Astrocyte (in vitro differentiated cells and primary cell): ENCODE data around the gene CNTN1. TPM values are rescaled to one million over a fixed set of nuclear protein-coding genes. Genes with fewer than 3 reads are reported as not detected.

Experiments
- DNase-seq: peaks from one replicate; pipeline ENCODE4 v3.0.0-alpha.2; 2010; ENCODE audit warnings: low read depth
- FAIRE-seq: peaks from 2 replicates; lab custom pipeline; 2011; peaks lifted over from hg19 to GRCh38; lab: Jason Lieb, UNC
- H2AFZ ChIP-seq: 2 replicates; pipeline ENCODE4 v1.6.0; 2012; ENCODE audit warnings: low read depth, low read length, inconsistent platforms
- H3K27ac ChIP-seq: 2 replicates; pipeline ENCODE4 v1.5.1; 2011; ENCODE audit warnings: low read depth, low read length, inconsistent platforms
- H3K27me3 ChIP-seq: 2 replicates; pipeline ENCODE4 v1.6.0; 2011; ENCODE audit warnings: low read length, inconsistent platforms; ENCODE audit not compliant: insufficient read depth
- H3K36me3 ChIP-seq: 2 replicates; pipeline ENCODE4 v1.5.1; 2011; ENCODE audit warnings: low read length, inconsistent platforms; ENCODE audit not compliant: insufficient read depth
- H3K4me1 ChIP-seq: 2 replicates; pipeline ENCODE4 v1.5.1; 2011; ENCODE audit warnings: low read length, inconsistent platforms; ENCODE audit not compliant: insufficient read depth
- H3K4me2 ChIP-seq: 2 replicates; pipeline ENCODE4 v1.6.0; 2012; ENCODE audit warnings: low read length, inconsistent platforms
- H3K4me3 ChIP-seq: 2 replicates; pipeline ENCODE4 v1.5.1; 2011; ENCODE audit warnings: low read depth, mild to moderate bottlenecking, low read length, inconsistent platforms; ENCODE audit not compliant: insufficient read depth
- H3K79me2 ChIP-seq: 2 replicates; pipeline ENCODE4 v1.6.0; 2012; ENCODE audit warnings: mild to moderate bottlenecking, low read length, inconsistent platforms; ENCODE audit not compliant: insufficient read depth
- H3K9ac ChIP-seq: 2 replicates; pipeline ENCODE4 v1.6.0; 2012; ENCODE audit warnings: mild to moderate bottlenecking, low read length, inconsistent platforms
- H3K9me3 ChIP-seq: 2 replicates; pipeline ENCODE4 v1.5.1; 2012; ENCODE audit warnings: low read depth, mild to moderate bottlenecking, low read length, inconsistent platforms; ENCODE audit not compliant: insufficient read depth
- H4K20me1 ChIP-seq: 2 replicates; pipeline ENCODE4 v1.6.0; 2012; ENCODE audit warnings: low read length, inconsistent platforms; ENCODE audit not compliant: insufficient read depth
- H3K27ac Mint-ChIP-seq: one replicate; pipeline ENCODE4 v1.8.0; 2021; ENCODE audit warnings: mild to moderate bottlenecking, mixed read lengths; ENCODE audit not compliant: unreplicated experiment
- H3K27me3 Mint-ChIP-seq: one replicate; pipeline ENCODE4 v1.8.0; 2021; ENCODE audit warnings: low read depth, mixed read lengths; ENCODE audit not compliant: unreplicated experiment
- H3K36me3 Mint-ChIP-seq: one replicate; pipeline ENCODE4 v1.8.0; 2021; ENCODE audit warnings: low read depth, mixed read lengths; ENCODE audit not compliant: unreplicated experiment
- H3K4me1 Mint-ChIP-seq: one replicate; pipeline ENCODE4 v1.8.0; 2021; ENCODE audit warnings: low read depth, mixed read lengths; ENCODE audit not compliant: unreplicated experiment
- H3K4me3 Mint-ChIP-seq: one replicate; pipeline ENCODE4 v1.8.0; 2021; ENCODE audit warnings: mild to moderate bottlenecking, moderate library complexity, mixed read lengths; ENCODE audit not compliant: unreplicated experiment
- H3K9me3 Mint-ChIP-seq: one replicate; pipeline ENCODE4 v1.8.0; 2021; ENCODE audit warnings: mild to moderate bottlenecking, mixed read lengths; ENCODE audit not compliant: unreplicated experiment
- EZH2 ChIP-seq: IDR thresholded peaks from 2 replicates; pipeline ENCODE4 v1.6.1; 2012; ENCODE audit warnings: mild to moderate bottlenecking, low read length, inconsistent platforms; ENCODE audit not compliant: insufficient read depth
- total RNA-seq: library from RNA; stranded (reverse); gene quantifications from 2 replicates; pipeline ENCODE4 v1.2.1, GENCODE V29; 2021
- TF ChIP-seq, protein P1 (sequence below): IDR thresholded peaks from 2 replicates; pipeline ENCODE4 v1.5.1; 2011; ENCODE audit warnings: low read depth, mild to moderate bottlenecking, inconsistent platforms, low read length, moderate library complexity; ENCODE audit not compliant: insufficient read depth

CNTN1 gene
- total RNA-seq, 1 donor from 2014 or later, result 2.1 TPM

DNA sequence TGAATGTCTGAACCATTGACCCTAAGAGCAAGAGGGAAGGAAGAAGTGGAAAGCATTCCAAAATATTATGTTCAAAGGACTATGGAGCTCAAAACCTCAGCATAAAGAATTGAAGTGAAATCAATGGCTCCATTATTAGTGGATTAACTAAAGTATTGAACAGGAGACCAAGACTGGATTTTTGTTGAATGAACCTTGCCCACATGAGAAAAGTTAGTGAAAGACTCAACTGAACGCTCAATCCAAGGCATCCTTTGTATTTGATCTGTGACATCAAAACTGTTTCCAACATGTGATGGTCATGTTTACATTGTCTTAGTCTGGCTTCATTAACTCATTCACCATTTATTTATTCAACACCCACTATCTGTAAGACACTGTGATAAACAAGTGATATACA is 161.0 kb downstream of the CNTN1 start:
- no peak overlapping the region for H3K4me3 Mint-ChIP-seq
- Histone ChIP-seq H3K36me3 (no peaks in the 10 kb centered on the region), H3K27ac (no peak overlapping the region), H3K4me1 (no peaks in the 10 kb centered on the region), H3K4me2 (no peak overlapping the region), H3K27me3 (no peaks in the 10 kb centered on the region), H3K9me3 (no peaks in the 10 kb centered on the region), H3K79me2 (no peaks in the 10 kb centered on the region), H4K20me1 (no peaks in the 10 kb centered on the region), H2AFZ (no peak overlapping the region), H3K9ac (no peak overlapping the region), H3K4me3 (no peak overlapping the region)
- DNase-seq, result no peak
- no peaks in the 10 kb centered on the region for H3K27me3 Mint-ChIP-seq
- H3K9me3 Mint-ChIP-seq, result no peaks in the 10 kb centered on the region
- no peaks in the 10 kb centered on the region for H3K4me1 Mint-ChIP-seq
- no peaks in the 10 kb centered on the region for H3K36me3 Mint-ChIP-seq
- TF ChIP-seq EZH2, result no peak
- peak; percentile 49 for FAIRE-seq
- H3K27ac Mint-ChIP-seq, result no peak overlapping the region

DNA sequence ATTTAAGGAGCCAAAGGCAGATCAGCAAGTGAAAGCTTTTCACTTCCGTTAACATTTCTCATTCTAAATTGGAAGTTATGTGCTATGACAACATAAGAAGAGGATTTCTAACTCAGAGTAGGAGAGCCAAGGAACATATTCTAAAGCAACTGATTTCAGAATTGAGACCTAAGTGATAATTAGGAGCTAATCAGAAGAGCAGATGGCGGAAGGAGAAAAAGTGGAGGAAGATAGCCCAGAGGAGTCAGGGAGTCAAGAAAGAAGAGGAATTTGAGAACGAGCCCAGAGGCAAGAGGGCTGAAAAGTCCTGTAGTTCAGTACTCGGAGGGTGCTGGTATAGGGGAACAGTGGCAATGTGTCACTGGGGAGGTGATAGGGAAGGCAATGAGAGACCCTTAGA is 162.4 kb downstream of the CNTN1 start:
- H3K4me2 ChIP-seq, result no peak overlapping the region
- H3K27ac ChIP-seq, result no peak overlapping the region
- no peak for DNase-seq
- H3K9me3 ChIP-seq, result no peaks in the 10 kb centered on the region
- no peak overlapping the region for H3K4me3 ChIP-seq
- Mint-ChIP-seq H3K9me3 (no peaks in the 10 kb centered on the region), H3K4me3 (no peak overlapping the region), H3K27me3 (no peaks in the 10 kb centered on the region), H3K36me3 (no peaks in the 10 kb centered on the region), H3K4me1 (no peaks in the 10 kb centered on the region), H3K27ac (no peak overlapping the region)
- H2AFZ ChIP-seq, result no peak overlapping the region
- H4K20me1 ChIP-seq, result no peaks in the 10 kb centered on the region
- no peak for FAIRE-seq
- no peaks in the 10 kb centered on the region for H3K27me3 ChIP-seq
- no peak for TF ChIP-seq EZH2
- TF ChIP-seq, protein P1, sequence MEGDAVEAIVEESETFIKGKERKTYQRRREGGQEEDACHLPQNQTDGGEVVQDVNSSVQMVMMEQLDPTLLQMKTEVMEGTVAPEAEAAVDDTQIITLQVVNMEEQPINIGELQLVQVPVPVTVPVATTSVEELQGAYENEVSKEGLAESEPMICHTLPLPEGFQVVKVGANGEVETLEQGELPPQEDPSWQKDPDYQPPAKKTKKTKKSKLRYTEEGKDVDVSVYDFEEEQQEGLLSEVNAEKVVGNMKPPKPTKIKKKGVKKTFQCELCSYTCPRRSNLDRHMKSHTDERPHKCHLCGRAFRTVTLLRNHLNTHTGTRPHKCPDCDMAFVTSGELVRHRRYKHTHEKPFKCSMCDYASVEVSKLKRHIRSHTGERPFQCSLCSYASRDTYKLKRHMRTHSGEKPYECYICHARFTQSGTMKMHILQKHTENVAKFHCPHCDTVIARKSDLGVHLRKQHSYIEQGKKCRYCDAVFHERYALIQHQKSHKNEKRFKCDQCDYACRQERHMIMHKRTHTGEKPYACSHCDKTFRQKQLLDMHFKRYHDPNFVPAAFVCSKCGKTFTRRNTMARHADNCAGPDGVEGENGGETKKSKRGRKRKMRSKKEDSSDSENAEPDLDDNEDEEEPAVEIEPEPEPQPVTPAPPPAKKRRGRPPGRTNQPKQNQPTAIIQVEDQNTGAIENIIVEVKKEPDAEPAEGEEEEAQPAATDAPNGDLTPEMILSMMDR, result no peak
- H3K36me3 ChIP-seq, result no peaks in the 10 kb centered on the region
- no peaks in the 10 kb centered on the region for H3K4me1 ChIP-seq
- no peaks in the 10 kb centered on the region for H3K79me2 ChIP-seq
- H3K9ac ChIP-seq, result no peak overlapping the region

DNA sequence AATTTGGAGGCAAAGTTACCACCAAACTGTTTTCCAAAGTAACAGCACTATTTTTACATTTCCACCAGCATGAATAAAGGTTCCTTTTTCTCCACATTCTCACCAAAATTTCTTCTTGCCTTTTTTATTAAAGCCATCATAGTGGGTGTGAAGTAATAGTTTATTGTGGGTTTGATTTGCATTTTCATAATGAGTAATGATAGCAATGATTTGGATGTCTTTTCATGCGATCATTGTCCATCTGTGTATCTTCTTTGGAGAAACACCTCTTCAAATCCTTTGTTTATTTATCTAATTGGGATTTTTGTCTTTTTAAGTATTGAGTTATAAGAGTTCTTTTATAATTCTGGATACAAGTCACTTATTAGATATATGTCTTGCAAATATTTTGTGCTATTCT is 172.7 kb downstream of the CNTN1 start:
- H3K9me3 ChIP-seq, result no peaks in the 10 kb centered on the region
- TF ChIP-seq, protein P1, result no peak
- TF ChIP-seq EZH2, result no peak
- H3K9me3 Mint-ChIP-seq, result no peaks in the 10 kb centered on the region

More for the DNA sequence above, 172.7 kb downstream of the CNTN1 start:
- no peaks in the 10 kb centered on the region for H3K27me3 Mint-ChIP-seq
- Histone ChIP-seq H3K9ac (no peak overlapping the region), H3K4me2 (no peak overlapping the region), H3K79me2 (no peaks in the 10 kb centered on the region), H3K27me3 (no peaks in the 10 kb centered on the region), H3K4me1 (no peaks in the 10 kb centered on the region), H2AFZ (no peak overlapping the region), H3K4me3 (no peak overlapping the region), H3K27ac (no peak overlapping the region), H4K20me1 (no peaks in the 10 kb centered on the region), H3K36me3 (no peaks in the 10 kb centered on the region)
- H3K4me1 Mint-ChIP-seq, result no peaks in the 10 kb centered on the region
- H3K27ac Mint-ChIP-seq, result no peak overlapping the region
- no peak overlapping the region for H3K4me3 Mint-ChIP-seq
- no peaks in the 10 kb centered on the region for H3K36me3 Mint-ChIP-seq
- DNase-seq, result no peak
- no peak for FAIRE-seq
